GM12874 (cell line): ENCODE data around the gene PIGM.

ENCODE experiments used
- TF ChIP-seq, protein P1 (sequence below): IDR thresholded peaks from 2 replicates; pipeline ENCODE4 v1.5.1; 2011; ENCODE audit warnings: low read depth, mild to moderate bottlenecking, control low read depth, low read length, moderate library complexity; ENCODE audit not compliant: insufficient read depth

Gene PIGM

GRCh38 chr1:159977364-159978106, 54.3 kb downstream of the PIGM start:
- TF ChIP-seq, protein P1, sequence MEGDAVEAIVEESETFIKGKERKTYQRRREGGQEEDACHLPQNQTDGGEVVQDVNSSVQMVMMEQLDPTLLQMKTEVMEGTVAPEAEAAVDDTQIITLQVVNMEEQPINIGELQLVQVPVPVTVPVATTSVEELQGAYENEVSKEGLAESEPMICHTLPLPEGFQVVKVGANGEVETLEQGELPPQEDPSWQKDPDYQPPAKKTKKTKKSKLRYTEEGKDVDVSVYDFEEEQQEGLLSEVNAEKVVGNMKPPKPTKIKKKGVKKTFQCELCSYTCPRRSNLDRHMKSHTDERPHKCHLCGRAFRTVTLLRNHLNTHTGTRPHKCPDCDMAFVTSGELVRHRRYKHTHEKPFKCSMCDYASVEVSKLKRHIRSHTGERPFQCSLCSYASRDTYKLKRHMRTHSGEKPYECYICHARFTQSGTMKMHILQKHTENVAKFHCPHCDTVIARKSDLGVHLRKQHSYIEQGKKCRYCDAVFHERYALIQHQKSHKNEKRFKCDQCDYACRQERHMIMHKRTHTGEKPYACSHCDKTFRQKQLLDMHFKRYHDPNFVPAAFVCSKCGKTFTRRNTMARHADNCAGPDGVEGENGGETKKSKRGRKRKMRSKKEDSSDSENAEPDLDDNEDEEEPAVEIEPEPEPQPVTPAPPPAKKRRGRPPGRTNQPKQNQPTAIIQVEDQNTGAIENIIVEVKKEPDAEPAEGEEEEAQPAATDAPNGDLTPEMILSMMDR = no peak
